ENCODE measurements around the gene COL5A3.
"Not testable (repeated sequence)": the region's sequence is repeated elsewhere in the genome, so short reads cannot be mapped to it uniquely, and the experiment has no call there.

COL5A3 gene

DNA sequence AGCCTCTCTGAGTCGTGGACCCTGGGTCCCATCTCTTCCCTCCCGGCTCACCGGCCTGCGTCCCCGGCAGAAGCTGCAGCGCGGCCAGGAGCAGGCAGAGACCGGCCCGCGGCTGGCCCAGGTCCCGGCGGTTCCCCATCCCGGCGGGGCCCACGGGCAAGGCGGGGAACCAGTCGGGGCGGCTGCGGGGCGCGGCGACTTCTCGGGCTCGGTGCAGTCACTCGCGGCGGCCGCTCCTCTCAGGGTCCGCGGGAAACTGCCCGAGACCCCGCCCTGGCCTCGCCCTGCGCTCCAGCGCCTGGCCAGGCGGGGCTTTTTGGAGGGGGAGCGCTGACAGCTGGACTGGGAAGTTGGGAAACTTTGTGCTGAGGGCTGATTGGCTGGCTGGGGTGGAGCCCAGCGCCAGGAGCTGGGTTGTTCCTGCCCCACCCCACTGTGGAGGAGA lies at the start of gene COL5A3:
Gene COL5A3 (minus strand): TSS at position 258 of the 445 bp plus-strand sequence. CDS start 119 bp downstream, at position 139.
- DNase-seq = no peak

DNA sequence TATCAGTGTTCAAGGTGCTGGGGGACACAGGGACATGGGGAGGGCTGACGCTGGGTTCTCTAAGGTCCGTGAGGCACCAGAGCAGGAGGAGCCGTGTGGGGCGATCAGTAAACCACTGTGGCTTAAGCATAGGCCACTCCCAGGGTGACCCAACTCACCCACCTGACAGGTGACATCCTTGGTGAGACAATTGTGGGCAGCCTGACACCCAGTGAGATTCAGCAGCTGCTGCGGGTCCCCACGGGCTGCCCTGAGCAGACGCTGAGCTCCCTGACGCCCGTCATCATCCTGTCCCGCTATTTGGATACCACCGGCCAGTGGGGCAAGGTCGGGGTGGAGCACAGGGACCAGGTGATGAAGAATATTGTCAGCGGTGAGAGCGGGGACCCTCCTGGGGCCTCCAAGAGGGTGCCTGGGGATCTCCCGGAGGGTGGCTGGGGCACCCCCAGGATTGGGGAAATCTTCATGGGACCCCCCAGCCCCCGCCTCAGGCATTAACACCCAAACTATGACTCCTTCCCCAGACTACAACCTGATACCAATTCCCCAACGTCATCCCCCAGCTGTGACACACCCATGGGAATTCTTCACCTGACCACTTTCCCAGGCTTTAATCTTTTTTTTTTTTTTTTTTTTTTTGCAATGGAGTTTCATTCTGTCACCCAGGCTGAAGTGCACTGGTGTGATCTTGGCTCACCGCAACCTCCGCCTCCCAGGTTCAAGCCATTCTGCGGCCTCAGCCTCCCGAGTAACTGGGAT lies 42.5 kb upstream of the COL5A3 start:
- DNase-seq = no peak

DNA sequence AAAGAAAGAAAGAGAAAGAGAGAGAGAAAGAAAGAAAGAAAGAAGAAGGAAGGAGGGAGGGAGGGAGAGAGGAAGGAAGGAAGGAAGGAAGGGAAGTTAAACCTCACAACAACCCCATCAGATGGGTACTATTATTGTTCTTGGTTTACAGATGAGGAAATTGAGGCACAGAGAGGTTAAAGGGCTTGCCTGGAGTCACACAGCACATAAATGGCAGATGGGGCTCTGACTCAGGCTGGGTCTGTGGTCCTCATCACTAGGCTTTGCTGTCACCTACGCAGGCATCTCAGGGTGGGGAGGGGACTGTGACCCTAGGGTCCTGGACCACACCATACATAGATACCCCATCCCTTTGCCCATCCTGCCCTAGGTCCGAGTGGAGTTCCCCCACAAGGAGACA lies 39.3 kb upstream of the COL5A3 start:
- DNase-seq = no peak

DNA sequence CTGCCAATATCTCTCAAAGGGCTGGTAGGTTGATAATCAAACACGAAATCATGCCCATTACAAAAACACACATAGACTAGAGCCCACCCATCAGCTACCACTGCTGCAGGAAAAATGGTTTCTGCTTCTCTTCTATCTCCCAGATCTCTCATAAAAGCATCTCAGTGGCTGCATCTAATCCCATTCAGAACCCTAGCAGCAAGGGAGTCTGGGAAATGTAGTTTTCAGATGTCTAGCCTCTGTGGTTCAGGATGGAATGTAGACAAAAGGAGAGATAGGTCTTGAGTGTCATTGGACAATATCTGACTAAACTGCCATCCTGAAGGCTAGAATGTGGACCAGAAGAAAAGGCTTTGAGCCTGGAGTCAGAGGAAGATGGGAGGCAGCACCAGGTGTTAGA lies 35.1 kb upstream of the COL5A3 start:
- no peak for DNase-seq

DNA sequence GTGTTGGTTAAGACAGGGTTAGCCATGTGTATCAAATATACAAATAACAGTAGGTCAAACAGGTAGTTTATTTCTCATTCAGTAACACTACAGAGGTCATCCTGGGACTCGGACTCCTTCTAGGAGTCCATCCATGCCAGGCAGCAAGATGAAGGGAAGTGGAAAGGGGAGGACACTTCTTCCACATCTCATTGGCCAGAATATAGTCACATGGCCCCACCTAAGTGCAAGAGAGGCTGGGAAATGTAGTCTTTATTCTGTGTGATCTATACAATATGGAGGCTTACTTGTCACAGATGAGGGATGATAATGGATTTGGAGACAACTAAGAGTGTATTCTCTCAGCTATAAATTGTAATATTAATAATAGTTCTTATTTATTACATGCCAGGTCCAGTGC lies 34.1 kb upstream of the COL5A3 start:
- peak in 1 of 2 experiments; percentile 27 for DNase-seq

DNA sequence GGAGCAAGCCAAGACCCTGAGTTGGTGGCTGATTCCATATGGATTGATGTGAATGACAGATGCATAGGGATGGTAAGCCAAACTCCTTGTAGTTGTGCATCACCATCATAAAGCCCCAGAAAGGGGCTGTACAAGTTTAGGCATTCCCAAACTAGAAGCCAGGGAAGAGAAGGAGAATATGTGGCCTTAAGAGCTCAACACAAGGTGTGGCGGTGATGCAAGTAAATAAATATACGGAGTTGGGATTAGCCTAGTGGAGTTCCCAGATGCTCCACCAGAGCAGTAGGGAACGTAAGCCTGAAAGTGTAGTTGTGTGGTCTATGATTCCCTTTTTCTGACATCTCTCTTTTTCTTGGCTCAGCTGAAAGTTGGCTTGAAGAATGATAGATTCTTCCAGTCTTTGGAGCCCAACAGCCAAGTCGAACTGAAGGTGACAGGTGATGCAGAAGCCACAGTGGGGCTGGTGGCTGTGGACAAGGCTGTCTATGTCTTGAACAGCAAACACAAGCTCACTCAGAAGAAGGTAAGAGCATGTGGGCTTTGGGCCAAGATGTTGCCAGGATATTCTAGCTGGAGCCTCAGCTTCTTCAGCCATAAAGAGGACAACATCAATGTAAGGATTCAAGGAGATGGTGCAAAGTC lies 33.1 kb upstream of the COL5A3 start:
- DNase-seq = no peak

DNA sequence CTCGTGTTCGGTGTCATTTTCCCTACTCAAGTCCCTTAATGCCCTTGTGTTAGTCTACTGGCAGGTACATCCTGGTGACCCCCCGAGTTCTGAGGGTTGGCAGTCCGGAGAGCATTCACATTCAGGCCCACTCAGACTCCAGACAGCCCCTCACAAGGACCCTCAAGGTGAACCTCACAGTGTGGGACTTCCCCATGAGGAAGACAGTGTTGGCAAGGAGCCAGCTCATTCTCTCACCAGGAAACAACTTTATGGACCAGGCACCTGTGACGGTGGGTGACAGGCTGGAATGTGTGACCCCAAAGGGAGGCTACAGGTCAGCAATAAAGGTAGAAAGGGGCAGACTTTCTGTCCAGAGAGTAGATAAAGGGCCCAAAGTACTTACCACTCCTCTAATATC lies 27.5 kb upstream of the COL5A3 start:
- no peak for DNase-seq

DNA sequence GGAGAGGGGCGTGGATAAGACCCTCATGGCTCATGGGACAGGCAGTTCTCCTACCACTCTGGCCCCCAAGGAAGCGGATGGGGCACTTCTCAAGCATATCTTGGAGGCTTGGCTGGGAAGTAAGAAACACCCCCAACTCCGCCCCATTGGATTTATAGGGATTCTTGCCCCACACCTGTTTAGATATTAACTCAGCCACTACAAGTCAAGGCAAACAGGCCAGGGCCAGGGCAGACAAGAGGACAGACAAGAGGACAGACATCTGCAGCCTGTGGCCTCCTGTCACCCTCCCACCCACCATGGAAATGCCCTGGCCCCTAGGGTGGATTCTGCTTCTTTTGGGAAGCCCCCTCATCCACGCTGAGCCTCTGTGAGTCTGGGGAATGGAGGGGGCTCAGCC lies 27.1 kb upstream of the COL5A3 start:
- no peak for DNase-seq

DNA sequence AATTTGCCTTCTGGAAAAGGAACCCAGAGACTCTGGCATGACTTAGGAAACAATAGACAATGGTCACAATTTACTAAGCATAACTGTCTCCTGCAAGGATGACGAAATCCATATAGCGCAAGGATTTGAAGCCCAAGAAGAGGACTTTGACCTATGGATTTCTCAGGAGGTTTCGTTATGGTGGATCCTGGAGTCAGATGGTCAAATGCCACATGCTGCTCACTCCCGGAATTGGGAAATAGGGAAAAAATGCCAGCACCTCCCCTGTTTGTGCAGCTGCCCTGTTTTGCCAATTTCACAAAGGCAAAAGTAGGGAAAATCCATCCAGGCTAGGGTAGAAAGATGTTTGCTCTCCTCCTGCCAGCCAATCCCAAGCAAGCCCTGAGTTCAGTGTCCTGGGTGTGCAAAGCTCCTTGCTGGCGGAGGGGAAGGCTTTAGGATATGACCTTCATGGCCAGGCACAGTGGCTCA lies 26.3 kb upstream of the COL5A3 start:
- DNase-seq = no peak

DNA sequence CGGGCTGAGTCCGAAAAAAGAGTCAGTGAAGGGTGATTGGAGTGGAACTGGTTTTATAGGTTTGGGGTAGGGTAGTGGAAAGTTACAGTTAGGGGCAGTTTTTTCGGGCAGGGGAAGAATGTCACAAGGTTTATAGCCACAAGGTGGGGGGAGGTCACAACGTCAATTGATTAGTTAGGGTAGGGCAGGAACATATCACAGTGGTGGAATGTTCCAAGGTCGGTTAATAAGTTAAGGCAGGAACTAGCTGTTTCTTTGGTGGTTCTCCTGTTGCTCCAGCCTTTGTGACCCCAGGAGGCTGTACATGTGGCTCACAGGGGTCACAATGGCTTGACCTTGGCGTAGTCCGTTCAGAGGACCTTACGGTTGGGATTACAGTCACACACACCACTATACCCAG lies 23.3 kb upstream of the COL5A3 start:
- DNase-seq = no peak

DNA sequence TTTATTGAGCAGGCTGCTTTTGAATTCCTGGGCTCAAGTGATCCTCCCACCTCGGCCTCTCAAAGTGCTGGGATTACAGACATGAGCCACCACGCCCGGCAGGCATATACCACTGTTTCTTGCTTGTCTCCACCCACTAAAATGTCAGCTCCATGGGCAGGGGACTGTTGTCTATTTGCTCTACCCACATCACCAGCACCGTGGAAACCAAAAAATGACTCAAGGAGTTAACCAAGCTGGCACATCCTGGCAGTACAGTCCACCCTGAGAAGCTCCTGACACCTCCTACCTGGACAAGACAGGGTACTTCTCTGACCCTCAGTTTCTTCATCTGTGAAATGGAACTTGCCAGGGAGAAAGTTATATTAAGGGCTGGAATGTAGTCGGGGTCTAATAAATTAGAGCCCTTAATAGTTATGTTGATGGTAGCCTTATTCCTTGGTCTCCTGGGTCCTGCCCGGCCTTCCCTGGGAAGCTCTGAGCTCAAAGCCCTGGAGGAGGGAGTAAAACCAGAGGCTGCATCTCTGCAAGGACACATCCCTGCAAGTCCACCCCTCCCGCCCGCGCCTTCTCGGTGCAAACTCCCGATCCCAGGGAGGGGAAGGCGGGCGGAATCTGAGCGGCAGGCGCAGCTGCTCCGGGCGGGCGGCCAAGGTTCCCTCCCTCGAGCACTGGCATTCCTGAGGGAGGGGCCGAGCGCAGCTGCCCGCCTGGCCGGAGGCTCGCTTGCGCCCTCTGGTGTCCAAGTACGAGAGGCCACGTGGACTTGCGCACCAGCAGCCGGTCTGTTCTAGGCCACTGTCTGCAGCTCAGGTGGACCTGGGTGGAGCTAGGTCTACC lies 17.1 kb upstream of the COL5A3 start:
- peak; percentile 80 to 95 for DNase-seq

DNA sequence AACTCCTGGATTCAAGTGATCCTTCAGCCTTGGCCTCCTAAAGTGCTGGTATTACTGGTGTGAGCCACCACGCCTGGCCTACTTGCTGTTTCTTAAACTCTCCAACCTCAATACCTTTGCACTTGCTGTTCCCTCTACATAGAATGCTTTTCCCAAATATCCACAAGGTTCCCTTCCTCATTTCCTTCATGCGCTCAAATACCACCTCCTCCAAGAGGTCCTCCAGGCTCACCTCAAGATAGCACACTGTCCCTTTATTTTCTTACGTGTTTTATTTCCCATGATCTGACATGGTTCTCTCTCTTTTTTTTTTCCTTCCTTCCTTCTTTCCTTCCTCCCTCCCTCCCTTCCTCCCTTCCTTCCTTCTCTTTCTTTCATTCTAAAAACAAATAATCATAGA lies 16.4 kb upstream of the COL5A3 start:
- no peak for DNase-seq

DNA sequence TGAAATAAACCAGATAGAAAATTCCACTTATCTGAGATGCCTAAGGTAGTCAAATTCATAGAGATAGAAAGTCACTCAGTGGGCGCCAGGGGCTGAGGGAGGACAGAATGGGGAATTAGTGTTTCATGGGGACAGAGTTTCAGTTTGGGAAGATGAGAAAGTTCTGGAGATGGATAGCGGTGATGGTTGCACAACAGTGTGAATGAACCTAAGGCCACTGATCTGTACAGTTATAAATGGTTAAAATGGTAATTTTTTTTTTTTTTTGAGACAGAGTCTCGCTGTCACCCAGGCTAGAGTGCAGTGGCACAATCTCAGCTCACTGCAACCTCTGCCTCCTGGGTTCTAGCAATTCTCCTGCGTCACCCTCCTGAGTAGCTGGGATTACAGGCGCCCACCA lies 12.8 kb upstream of the COL5A3 start:
- not testable (repeated sequence) for DNase-seq

DNA sequence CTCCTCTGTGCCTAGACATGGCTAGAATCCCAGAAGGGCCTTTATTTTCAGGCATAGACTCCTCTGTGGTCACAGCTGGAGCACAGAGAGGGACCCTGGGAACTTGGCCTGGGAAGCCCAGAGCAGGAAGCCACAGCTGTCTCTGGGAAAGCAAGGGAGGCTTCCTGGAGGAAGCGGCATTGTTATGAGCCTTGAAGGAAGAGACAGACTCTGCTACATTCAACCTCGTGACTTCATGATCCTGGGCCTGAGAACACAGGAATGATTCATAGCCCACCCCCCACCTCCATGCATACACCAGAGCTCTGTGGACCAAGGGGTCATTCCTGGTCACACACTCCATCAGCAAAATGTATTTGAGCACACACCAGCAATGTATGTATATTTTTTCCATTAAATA lies 11.6 kb upstream of the COL5A3 start:
- DNase-seq = no peak

DNA sequence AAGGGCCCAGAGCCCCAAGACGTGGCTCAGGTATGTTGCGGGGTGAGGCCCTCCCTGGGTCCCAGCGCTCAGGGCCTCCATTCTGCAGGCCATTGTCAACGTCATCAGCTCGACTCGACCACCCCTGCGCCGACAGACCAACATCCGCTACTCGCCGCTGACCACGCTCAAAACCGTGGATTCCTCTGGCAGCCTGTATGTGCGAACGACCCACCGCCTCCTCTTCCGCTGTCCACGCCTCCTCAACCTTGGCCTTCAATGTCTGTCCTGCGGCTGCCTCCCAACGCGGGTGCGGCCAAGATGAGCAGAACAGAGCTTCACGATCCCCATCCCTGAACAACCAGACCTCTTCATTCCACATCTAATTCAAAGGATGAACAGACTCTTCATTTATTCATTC lies 11.1 kb upstream of the COL5A3 start:
- no peak for DNase-seq

DNA sequence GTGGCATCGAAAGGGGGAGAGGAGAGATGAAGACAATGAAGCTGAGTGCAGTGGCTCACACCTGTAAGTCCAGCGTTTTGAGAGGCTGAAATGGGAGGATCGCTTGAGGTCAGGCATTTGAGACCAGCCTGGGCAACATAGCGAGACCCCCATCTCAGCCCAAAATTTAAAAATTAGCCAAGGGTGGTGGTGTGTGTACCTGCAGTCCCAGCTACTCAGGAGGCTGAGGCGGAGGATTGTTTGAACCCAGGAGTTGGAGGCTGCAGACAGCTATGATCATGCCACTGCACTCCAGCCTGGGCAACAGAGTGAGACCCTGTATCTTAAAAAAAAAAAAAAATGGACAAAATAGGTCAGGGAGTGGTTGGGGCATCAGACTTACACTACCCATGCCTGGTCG lies 10.5 kb upstream of the COL5A3 start:
- no peak for DNase-seq

DNA sequence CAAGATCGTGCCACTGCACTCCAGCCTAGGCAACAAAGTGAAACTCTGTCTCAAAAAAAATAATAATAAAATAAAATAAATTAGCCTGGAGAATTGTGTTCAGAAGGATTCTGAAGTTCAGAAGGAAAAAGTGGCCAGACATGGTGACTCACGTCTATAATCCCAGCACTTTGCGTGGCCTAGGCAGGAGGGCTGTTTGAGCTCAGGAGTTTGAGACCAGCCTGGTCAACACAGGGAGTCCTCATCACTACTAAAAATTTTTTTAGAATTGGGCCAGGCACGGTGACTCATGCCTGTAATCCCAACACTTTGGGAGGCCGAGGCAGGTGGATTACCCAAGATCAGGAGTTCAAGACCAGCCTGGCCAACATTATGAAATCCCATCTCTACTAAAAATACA lies 8.9 kb upstream of the COL5A3 start:
- DNase-seq = no peak

DNA sequence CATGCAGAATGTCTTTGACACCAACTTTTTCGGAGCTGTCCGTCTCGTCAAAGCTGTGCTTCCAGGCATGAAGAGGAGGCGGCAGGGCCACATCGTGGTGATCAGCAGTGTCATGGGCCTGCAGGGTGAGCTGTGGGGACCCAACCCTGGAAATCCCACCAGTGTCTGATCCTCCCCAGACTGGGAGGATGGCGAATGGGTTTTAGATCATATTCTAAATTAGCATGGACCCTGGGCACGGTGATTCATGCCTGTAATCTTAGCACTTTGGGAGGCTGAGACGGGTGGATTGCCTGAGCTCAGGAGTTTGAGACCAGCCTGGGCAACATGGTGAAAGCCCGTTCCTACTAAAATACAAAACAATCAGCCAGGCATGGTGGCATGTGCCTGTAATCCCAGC lies 8.5 kb upstream of the COL5A3 start:
- no peak for DNase-seq

DNA sequence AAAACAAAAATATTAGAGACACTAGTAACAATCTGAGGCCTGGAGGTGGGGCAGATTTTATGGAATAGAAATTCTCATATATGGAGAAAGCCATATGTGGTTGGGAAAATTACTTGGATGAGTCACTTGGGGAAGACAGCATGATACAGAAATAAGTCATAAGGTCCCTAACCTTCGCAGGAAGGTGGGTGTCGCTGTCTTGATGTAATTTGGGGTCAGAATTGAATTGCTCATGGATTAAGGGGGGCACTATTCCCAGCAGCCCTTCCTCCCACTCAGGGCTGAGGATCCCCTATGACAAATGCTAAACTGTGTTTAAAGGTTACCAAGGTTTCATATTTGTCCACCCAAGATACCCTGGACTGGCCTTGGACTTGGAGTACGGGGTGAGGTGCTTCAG lies 8.0 kb upstream of the COL5A3 start:
- no peak for DNase-seq

DNA sequence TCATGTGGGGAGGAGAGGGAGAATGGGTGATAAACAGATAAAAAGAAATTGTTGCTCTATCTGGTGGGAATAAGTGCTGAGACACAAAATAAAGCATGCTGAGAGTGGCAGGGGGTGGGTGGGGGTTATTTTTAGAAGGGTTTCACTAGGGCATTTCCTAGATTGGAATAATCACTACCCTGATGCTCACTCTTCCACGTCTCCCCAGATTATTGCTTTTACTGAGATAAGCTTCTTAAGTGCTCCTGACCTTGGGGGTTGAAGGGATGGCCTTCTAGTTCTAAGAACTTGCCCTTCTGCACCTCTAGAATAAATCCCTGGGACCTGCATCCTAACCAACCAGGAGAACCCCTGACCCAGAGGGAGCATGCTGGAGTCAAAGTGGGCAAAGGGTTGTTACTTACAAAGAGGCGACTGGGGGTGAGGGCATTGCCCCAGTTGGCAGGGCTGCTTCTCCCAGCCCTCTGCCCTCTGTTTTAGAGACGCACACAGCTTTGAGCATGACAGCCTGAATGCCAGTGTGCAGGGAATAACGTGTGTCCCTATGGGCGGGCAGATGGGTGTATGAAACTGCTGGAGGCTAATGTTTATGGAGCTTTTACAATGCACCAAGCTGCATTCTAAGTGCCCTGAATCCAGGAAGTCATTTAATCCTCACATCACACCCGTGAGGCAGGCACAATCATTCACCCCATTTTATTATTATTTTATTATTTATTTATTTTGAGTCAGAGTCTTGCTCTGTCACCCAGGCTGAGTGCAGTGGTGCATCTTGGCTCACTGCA lies 3.7 kb upstream of the COL5A3 start:
- no peak for DNase-seq

DNA sequence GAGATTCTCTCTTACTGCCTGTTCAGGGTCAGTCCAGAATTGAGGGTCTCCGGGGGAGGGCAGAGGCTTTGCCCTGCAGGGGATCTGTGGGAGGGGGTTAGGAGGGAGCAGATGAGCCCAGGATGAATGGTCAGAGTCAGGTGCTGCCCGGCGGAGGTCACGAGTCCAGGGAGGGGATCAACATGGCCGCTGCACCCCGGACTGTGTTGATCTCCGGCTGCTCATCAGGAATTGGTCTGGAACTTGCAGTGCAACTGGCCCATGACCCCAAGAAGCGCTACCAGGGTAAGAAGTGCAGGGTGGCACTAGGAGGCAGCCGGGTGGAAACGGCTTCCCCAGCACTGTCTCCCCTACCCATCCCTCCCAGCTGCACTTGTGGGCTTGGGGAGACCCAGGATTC lies 3.0 kb upstream of the COL5A3 start, which contains the start of gene RDH8:
Gene RDH8 (plus strand): TSS at position 168 of the 400 bp plus-strand sequence. CDS start 15 bp downstream, at position 183.
- no peak for DNase-seq

DNA sequence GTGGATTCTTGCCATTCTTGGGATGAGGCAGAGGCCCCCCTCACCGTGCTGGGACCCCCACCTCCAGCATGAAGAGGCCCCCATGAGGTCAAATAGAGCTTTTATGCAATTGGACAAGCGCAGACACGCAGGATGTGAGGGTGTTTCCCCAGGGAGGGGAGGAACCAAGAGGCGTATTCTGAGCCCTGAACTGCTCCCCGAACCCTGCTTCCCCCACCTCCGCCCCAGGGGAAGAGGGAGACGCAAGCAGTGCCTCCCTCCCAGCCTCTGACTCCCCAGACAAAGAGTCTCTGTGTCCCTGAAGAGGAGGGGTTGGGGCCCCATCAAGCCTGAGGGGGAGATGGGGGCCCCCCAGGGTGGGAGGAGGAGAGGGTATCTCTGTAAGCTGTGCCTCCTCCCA lies 1.7 kb upstream of the COL5A3 start:
- DNase-seq = no peak

DNA sequence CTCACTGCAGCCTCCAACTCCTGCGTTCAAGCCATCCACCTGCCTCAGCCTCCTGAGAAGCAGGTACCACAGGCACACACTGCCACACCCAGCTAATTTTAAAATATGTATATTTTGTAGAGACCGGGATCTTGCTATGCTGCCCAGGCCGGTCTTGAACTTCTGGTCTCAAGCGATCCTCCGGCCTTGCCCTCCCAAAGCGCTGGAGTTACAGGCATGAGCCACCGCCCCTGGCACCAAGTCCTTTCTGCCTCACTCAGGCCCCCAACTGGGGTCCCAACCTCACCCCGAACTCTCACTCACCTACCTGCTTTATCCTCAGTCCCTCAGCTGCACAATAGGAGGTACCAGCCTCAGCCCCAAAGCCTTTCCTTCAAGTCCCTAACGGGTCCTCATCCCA lies 635 bp upstream of the COL5A3 start:
- no peak for DNase-seq

Measured in NCI-H446 (cell line).